GM23338 (cell line): ENCODE data around the gene SLC19A2. TPM values are rescaled to one million over a fixed set of nuclear protein-coding genes. Genes with fewer than 3 reads are reported as not detected.

ENCODE experiments used
- ATAC-seq: fragments of 200-7000 bp; cut with Tn5 transposase; 3 replicates; pipeline ENCODE4 v1.9.1; 2020
- DNase-seq: peaks from one replicate; pipeline ENCODE4 v3.0.0-alpha.2; 2015; ENCODE audit warnings: low spot score
- H2AFZ ChIP-seq: fragments of 200-600 bp; sonication (generic); 2 replicates; pipeline ENCODE4 v1.8.0; 2016; ENCODE audit warnings: antibody characterized with exemption, mild to moderate bottlenecking, moderate library complexity
- H3F3A ChIP-seq: fragments of 200-600 bp; sonication (generic); replicated peaks from 2 replicates; pipeline ENCODE4 v1.8.0; 2017; ENCODE audit warnings: antibody characterized with exemption, mixed run types, low read depth
- H3K27ac ChIP-seq: fragments of 200-600 bp; sonication (generic); 2 replicates; pipeline ENCODE4 v1.6.1; 2016; ENCODE audit warnings: low read depth
- H3K27me3 ChIP-seq: fragments of 200-600 bp; sonication (generic); 2 replicates; pipeline ENCODE4 v1.8.0; 2016; ENCODE audit warnings: mild to moderate bottlenecking, mixed run types, moderate library complexity; ENCODE audit not compliant: insufficient read depth
- H3K36me3 ChIP-seq: fragments of 200-600 bp; sonication (generic); 2 replicates; pipeline ENCODE4 v1.8.0; 2016; ENCODE audit warnings: mild to moderate bottlenecking; ENCODE audit not compliant: insufficient read depth
- H3K4me1 ChIP-seq: fragments of 200-600 bp; sonication (generic); 2 replicates; pipeline ENCODE4 v1.8.0; 2016; ENCODE audit warnings: mild to moderate bottlenecking, moderate library complexity; ENCODE audit not compliant: insufficient read depth
- H3K4me2 ChIP-seq: fragments of 200-600 bp; sonication (generic); 2 replicates; pipeline ENCODE4 v1.7.1; 2017; ENCODE audit warnings: mixed run types
- H3K4me3 ChIP-seq: fragments of 200-600 bp; sonication (generic); 2 replicates; pipeline ENCODE4 v1.6.1; 2016; ENCODE audit warnings: mixed run types
- H3K79me2 ChIP-seq: fragments of 200-600 bp; sonication (generic); replicated peaks from 2 replicates; pipeline ENCODE4 v1.8.0; 2017; ENCODE audit warnings: mild to moderate bottlenecking; ENCODE audit not compliant: insufficient read depth
- H3K9me2 ChIP-seq: fragments of 200-600 bp; sonication (generic); 2 replicates; pipeline ENCODE4 v1.8.0; 2017; ENCODE audit not compliant: insufficient read depth
- H4K20me1 ChIP-seq: fragments of 200-600 bp; sonication (generic); replicated peaks from 2 replicates; pipeline ENCODE4 v1.8.0; 2017; ENCODE audit warnings: mild to moderate bottlenecking; ENCODE audit not compliant: insufficient read depth
- H3K27ac Mint-ChIP-seq: 2 replicates; pipeline ENCODE4 v1.8.0; 2020; ENCODE audit warnings: inconsistent platforms, mild to moderate bottlenecking, moderate library complexity, mixed read lengths
- H3K27me3 Mint-ChIP-seq: 3 replicates; pipeline ENCODE4 v1.8.0; 2022; ENCODE audit warnings: low read depth, mild to moderate bottlenecking, moderate library complexity, mixed read lengths, inconsistent platforms; ENCODE audit not compliant: insufficient read depth, poor library complexity
- H3K36me3 Mint-ChIP-seq: 3 replicates; pipeline ENCODE4 v1.8.0; 2021; ENCODE audit warnings: low read depth, mild to moderate bottlenecking, inconsistent platforms, moderate library complexity, mixed read lengths
- H3K4me1 Mint-ChIP-seq: 3 replicates; pipeline ENCODE4 v1.8.0; 2020; ENCODE audit warnings: mild to moderate bottlenecking, inconsistent platforms, mixed read lengths
- H3K4me3 Mint-ChIP-seq: 3 replicates; pipeline ENCODE4 v1.8.0; 2021; ENCODE audit warnings: moderate library complexity, mild to moderate bottlenecking, inconsistent platforms, mixed read lengths
- H3K9me3 Mint-ChIP-seq: 3 replicates; pipeline ENCODE4 v1.8.0; 2020; ENCODE audit warnings: moderate library complexity, mild to moderate bottlenecking, inconsistent platforms, mixed read lengths
- CTCF ChIP-seq, 2 experiments: fragments of 200-600 bp in 1 of 2; sonication (generic) in 1 of 2; conservative IDR thresholded peaks; 2 replicates each; pipeline versions ENCODE4 v1.5.1 to v1.6.1; 2016 to 2017; ENCODE audit warnings: antibody characterized with exemption in 2 of 2, low read depth in 2 of 2, mild to moderate bottlenecking in 2 of 2, moderate library complexity in 1 of 2
- STAT1 ChIP-seq: IDR thresholded peaks from one replicate; pipeline ENCODE4 v1.6.1; 2016; ENCODE audit warnings: antibody characterized with exemption; ENCODE audit not compliant: unreplicated experiment
- ZNF114 ChIP-seq: fragments of 250-450 bp; sonication (Bioruptor Pico); IDR thresholded peaks from 2 replicates; pipeline ENCODE4 v1.5.0; 2020; ENCODE audit warnings: mild to moderate bottlenecking, moderate library complexity
- ZNF331 ChIP-seq: fragments of 250-450 bp; sonication (Bioruptor Pico); IDR thresholded peaks from 2 replicates; pipeline ENCODE4 v1.5.0; 2020; ENCODE audit warnings: low read depth, mild to moderate bottlenecking, moderate library complexity
- ZNF462 ChIP-seq: fragments of 250-450 bp; sonication (Bioruptor Pico); IDR thresholded peaks from 2 replicates; pipeline ENCODE4 v1.5.0; 2020; ENCODE audit warnings: mild to moderate bottlenecking, moderate library complexity
- polyA plus RNA-seq: library from polyadenylated mRNA; unstranded; fragments of >200 nt; fragmentation: Nextera tagmentation; extraction: Ambion mirVana; gene quantifications from 2 replicates; pipeline ENCODE4 v1.2.1, GENCODE V29; 2016
- total RNA-seq: library from RNA; depleted of rRNA; stranded (reverse); fragments of >200 nt; shearing (Covaris generic); gene quantifications from 2 replicates; pipeline ENCODE4 v1.2.3, GENCODE V29; 2014

The SLC19A2 gene
- total and polyA plus RNA-seq, 2 experiments from 2014 or later: 11.1 to 39.1 TPM

GRCh38 chr1:169509354-169509753, 23.6 kb upstream of the SLC19A2 start (continued):
- TF ChIP-seq ZNF462: no peak
- no peak for TF ChIP-seq ZNF331 (CRISPR knock-in tag)
- TF ChIP-seq STAT1: no peak
- TF ChIP-seq CTCF (conservative IDR thresholded peaks at IDR 0.05; ENCODE audit: low read depth in 2 of 2): no peak

GRCh38 chr1:169508432-169509338, 22.9 kb upstream of the SLC19A2 start:
- no peak for ATAC-seq
- H3K4me1 Mint-ChIP-seq: peaks cover 6% of the 10 kb centered on the region
- no peak overlapping the region for H3K27ac Mint-ChIP-seq
- Histone ChIP-seq H3K27ac (no peak overlapping the region), H3K4me1 (no peaks in the 10 kb centered on the region; the same call in 1 of the 2 replicates), H3K79me2 (no peaks in the 10 kb centered on the region), H4K20me1 (no peaks in the 10 kb centered on the region), H3K9me2 (no peaks in the 10 kb centered on the region), H3K4me3 (no peak overlapping the region), H3F3A (no peaks in the 10 kb centered on the region), H2AFZ (no peak overlapping the region), H3K36me3 (no peaks in the 10 kb centered on the region), H3K27me3 (no peaks in the 10 kb centered on the region), H3K4me2 (no peak overlapping the region)
- no peaks in the 10 kb centered on the region for H3K27me3 Mint-ChIP-seq
- no peak overlapping the region for H3K4me3 Mint-ChIP-seq
- DNase-seq: no peak
- H3K36me3 Mint-ChIP-seq: no peaks in the 10 kb centered on the region
- TF ChIP-seq ZNF114 (CRISPR knock-in tag): no peak
- H3K9me3 Mint-ChIP-seq: no peaks in the 10 kb centered on the region
